Measurements from ENCODE around the gene ZNF407. TPM values are rescaled to one million over a fixed set of nuclear protein-coding genes. Genes with fewer than 3 reads are reported as not detected.

Gene ZNF407
- total RNA-seq, 1 experiment from 2014 or later, result 7.6 TPM

GRCh38 chr18:74806073-74806472 lies 208.4 kb downstream of the ZNF407 start:
- intact Hi-C loops (cut with micrococcal nuclease), result no loop called here
- Histone ChIP-seq H4K20me1 (ENCODE audit: insufficient read depth) (no peaks in the 10 kb centered on the region), H3K36me3 (ENCODE audit: control insufficient read depth in 1 of 2, insufficient read depth in 2 of 2, low read length in 2 of 2) (no peaks in the 10 kb centered on the region), H3K9me2 (ENCODE audit: insufficient read depth) (no peaks in the 10 kb centered on the region), H3K9me3 (ENCODE audit: control insufficient read depth in 1 of 2, insufficient read depth in 1 of 2, low read depth in 1 of 2, low read length in 2 of 2) (no peaks in the 10 kb centered on the region), H3K27me3 (ENCODE audit: insufficient read depth, low read length) (no peaks in the 10 kb centered on the region), H2AFZ (ENCODE audit: low read depth, low read length, poor library complexity, severe bottlenecking) (no peak overlapping the region), H3K9ac (ENCODE audit: low read length) (peak overlapping the region; percentile 42), H3K4me3 (replicated peaks in 1 of 2; ENCODE audit: low read depth in 1 of 2, low read length in 2 of 2) (peak overlapping the region in 1 of 2 experiments; percentile 21; a peak in 2 of 4 replicates), H3K27ac (ENCODE audit: low read depth, low read length) (peak overlapping the region; percentile 55; the same call in 1 of the 2 replicates), H3K4me2 (ENCODE audit: low read length) (peak overlapping the region; percentile 77), H3K4me1 (ENCODE audit: control insufficient read depth in 1 of 2, insufficient read depth in 2 of 2, low read length in 2 of 2) (peaks cover 22 to 30% of the 10 kb centered on the region in 2 experiments), H3K79me2 (ENCODE audit: insufficient read depth, low read length) (no peaks in the 10 kb centered on the region)
- no TSS peak for BruUV-seq (replicated peaks)
- ChIA-PET RAD21 (ENCODE audit: low non-redundant PET in 1 of 2, low total read pairs in 2 of 2, uncharacterized antibody in 2 of 2, unreplicated experiment in 2 of 2) (no interaction called here), POLR2A (no interaction called here), CTCF (interaction anchor here (1.7 kb wide), 1 partner anchor 14 kb away, joined by 9 read pairs; no protein-coding TSS in a partner anchor)
- peak; percentile 28 for DNase-seq (ENCODE audit: low read depth, low spot score)
- peak; percentile 78 for ATAC-seq
- TF ChIP-seq POLR2A (IDR thresholded peaks at IDR 0.05; ENCODE audit: borderline replicate concordance, extremely low read depth, insufficient read depth, insufficient read length) (no peak), MAX (IDR thresholded peaks at IDR 0.05) (no peak), YY1 (IDR thresholded peaks at IDR 0.05; ENCODE audit: extremely low read depth, insufficient replicate concordance, low read depth, low read length) (no peak), TCF7L2 (IDR thresholded peaks at IDR 0.05; ENCODE audit: borderline replicate concordance, extremely low read depth, insufficient read depth, insufficient read length) (no peak), CBX3 (IDR thresholded peaks at IDR 0.05; ENCODE audit: low read depth) (no peak), ZFX (IDR thresholded peaks at IDR 0.05) (no peak), SRF (IDR thresholded peaks at IDR 0.05; ENCODE audit: low read depth) (no peak), JUND (IDR thresholded peaks at IDR 0.05) (no peak), POLR2AphosphoS5 (IDR thresholded peaks at IDR 0.05; ENCODE audit: low read depth, low read length) (no peak)
- TF ChIP-seq, protein P1, sequence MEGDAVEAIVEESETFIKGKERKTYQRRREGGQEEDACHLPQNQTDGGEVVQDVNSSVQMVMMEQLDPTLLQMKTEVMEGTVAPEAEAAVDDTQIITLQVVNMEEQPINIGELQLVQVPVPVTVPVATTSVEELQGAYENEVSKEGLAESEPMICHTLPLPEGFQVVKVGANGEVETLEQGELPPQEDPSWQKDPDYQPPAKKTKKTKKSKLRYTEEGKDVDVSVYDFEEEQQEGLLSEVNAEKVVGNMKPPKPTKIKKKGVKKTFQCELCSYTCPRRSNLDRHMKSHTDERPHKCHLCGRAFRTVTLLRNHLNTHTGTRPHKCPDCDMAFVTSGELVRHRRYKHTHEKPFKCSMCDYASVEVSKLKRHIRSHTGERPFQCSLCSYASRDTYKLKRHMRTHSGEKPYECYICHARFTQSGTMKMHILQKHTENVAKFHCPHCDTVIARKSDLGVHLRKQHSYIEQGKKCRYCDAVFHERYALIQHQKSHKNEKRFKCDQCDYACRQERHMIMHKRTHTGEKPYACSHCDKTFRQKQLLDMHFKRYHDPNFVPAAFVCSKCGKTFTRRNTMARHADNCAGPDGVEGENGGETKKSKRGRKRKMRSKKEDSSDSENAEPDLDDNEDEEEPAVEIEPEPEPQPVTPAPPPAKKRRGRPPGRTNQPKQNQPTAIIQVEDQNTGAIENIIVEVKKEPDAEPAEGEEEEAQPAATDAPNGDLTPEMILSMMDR (IDR thresholded peaks at IDR 0.05 in 2 of 3, conservative IDR thresholded peaks at IDR 0.05 in 1 of 3; ENCODE audit: borderline replicate concordance in 1 of 3, insufficient read depth in 1 of 3, low read depth in 2 of 3, low read length in 2 of 3), result no peak
